T-helper 1 cell (primary cell): ENCODE data around the gene SLBP.

Experiments used
- DNase-seq, 5 donors: peaks; one replicate each; pipeline ENCODE4 v3.0.0-alpha.2; 2012 to 2020

Gene SLBP

GRCh38 chr4:1748465-1748995, 36.4 kb upstream of the SLBP start:
- DNase-seq, result peak; percentile 49 to 78 (median 71)

GRCh38 chr4:1747603-1747967, 35.5 kb upstream of the SLBP start:
- no peak for DNase-seq

GRCh38 chr4:1746919-1747602, 34.9 kb upstream of the SLBP start:
- DNase-seq, result no peak

- peak; percentile 40 to 65 (median 61) for DNase-seq
These were observed 34.2 kb upstream of the SLBP start for GRCh38 chr4:1746265-1746691.

GRCh38 chr4:1745697-1746096, 33.6 kb upstream of the SLBP start:
- no peak for DNase-seq

GRCh38 chr4:1745165-1745564, 33.0 kb upstream of the SLBP start:
- no peak for DNase-seq

- DNase-seq, result no peak
These were observed 32.4 kb upstream of the SLBP start for GRCh38 chr4:1744552-1744951.

GRCh38 chr4:1743975-1744374, 31.9 kb upstream of the SLBP start:
- no peak for DNase-seq

GRCh38 chr4:1743551-1743950, 31.4 kb upstream of the SLBP start:
- no peak for DNase-seq

GRCh38 chr4:1741208-1741607, 29.1 kb upstream of the SLBP start:
- no peak for DNase-seq

- no peak for DNase-seq
These were observed 28.0 kb upstream of the SLBP start for GRCh38 chr4:1740021-1740545.

- DNase-seq, result no peak
These were observed 27.2 kb upstream of the SLBP start for GRCh38 chr4:1739358-1739757.

GRCh38 chr4:1738410-1738809, 26.3 kb upstream of the SLBP start:
- DNase-seq, result no peak

- DNase-seq, result no peak
These were observed 25.5 kb upstream of the SLBP start for GRCh38 chr4:1737666-1738065.

GRCh38 chr4:1736812-1737211, 24.7 kb upstream of the SLBP start:
- DNase-seq, result no peak

GRCh38 chr4:1735215-1735614, 23.1 kb upstream of the SLBP start:
- no peak for DNase-seq

GRCh38 chr4:1732911-1733310, 20.8 kb upstream of the SLBP start:
- no peak for DNase-seq

- peak in 1 of 5 donors; percentile 49 for DNase-seq
These were observed 19.1 kb upstream of the SLBP start for GRCh38 chr4:1731180-1731579.

- no peak for DNase-seq
These were observed 18.5 kb upstream of the SLBP start for GRCh38 chr4:1730532-1731135.

- no peak for DNase-seq
These were observed 16.2 kb upstream of the SLBP start for GRCh38 chr4:1728061-1728980.

GRCh38 chr4:1727117-1728031, 15.3 kb upstream of the SLBP start:
- DNase-seq, result no peak
